GM04504 (cell line): ENCODE data around the gene ZRSR2.

Source experiments
- DNase-seq: peaks from one replicate; pipeline ENCODE4 v3.0.0-alpha.2; 2012; ENCODE audit warnings: low read depth

The ZRSR2 gene

GRCh38 chrX:15853586-15854079 is 63.3 kb downstream of the ZRSR2 start:
- DNase-seq, result no peak

GRCh38 chrX:15854080-15854655 is 63.9 kb downstream of the ZRSR2 start:
- DNase-seq, result peak; percentile 10

- peak; percentile 93 for DNase-seq
Observed at GRCh38 chrX:15854712-15855567, 64.7 kb downstream of the ZRSR2 start, which contains the start of gene AP1S2. AP1S2 (minus strand) TSS chrX:15854813; CDS start chrX:15852524, 2,289 bp downstream.

DNA sequence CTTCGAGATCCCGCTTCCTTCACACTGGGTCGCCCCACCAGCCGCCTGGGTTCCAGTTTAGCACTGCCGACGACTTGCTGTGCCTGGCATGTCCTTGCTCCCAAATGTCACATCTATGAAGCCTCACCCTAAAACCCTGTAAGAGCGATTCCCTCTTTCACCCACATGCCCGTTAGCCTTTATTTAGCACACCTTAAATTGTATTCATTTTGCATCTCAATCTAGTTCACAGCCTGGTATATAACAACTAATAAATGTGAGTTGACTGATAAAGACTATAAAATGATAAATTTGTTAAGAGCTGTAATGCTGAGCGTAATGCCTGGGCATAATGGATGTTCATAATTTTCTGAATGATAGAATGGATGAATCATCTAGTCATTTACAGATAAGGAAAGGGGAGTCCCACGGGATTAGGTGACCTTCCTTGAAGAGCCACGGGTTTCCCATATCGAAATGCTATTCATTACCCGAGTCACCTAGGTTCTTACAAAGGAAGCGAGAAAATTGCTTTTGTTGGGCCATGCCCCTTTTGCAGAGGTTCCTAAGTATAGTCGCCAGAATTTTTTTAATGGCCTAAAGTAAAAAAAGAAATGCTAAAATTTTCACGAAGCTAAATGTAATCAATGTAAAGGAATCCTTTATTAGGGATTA is 65.4 kb downstream of the ZRSR2 start:
- no peak for DNase-seq

- DNase-seq, result no peak
Observed at GRCh38 chrX:15856222-15856587, 65.9 kb downstream of the ZRSR2 start.

DNA sequence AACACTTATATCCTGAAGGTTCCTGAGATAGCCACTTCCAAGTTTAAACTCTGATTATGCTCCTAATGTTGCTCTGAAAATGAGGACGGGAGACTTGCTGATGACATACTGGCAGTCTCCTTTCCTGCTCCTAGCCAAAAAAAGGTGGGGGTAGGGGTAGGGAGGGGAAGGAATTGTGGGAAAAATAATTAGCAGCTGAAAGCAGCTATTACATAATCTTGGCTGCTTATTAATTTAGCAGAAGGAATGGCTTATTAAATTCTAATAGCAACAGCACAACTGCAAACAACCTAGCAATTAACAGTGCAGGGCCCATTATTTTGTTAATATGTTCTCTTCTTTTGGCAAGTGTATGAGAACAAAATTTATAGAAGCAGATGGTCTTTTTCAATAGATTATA is 66.4 kb downstream of the ZRSR2 start:
- DNase-seq, result no peak

DNA sequence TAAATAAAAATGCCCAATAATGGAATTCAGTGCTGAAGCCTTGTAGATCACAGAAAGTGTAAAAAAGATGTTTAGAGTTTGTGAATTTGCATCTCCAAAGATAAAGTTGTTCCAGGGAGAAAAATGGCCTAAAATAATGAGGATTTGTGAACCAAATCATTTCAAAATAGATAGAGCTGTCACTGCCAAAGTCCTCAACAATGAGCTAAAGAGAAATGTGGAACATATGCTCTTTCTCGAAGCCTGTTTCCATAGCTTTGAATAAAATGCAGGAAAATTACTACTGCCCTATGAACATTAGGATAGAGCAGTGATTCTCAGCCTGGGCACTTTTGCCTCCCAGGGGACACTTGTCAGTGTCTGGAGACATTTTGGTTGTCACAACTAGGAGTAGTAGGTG is 67.8 kb downstream of the ZRSR2 start:
- DNase-seq, result no peak

GRCh38 chrX:15860921-15861320 is 70.6 kb downstream of the ZRSR2 start:
- no peak for DNase-seq

GRCh38 chrX:15864023-15864422 is 73.7 kb downstream of the ZRSR2 start:
- no peak for DNase-seq

DNA sequence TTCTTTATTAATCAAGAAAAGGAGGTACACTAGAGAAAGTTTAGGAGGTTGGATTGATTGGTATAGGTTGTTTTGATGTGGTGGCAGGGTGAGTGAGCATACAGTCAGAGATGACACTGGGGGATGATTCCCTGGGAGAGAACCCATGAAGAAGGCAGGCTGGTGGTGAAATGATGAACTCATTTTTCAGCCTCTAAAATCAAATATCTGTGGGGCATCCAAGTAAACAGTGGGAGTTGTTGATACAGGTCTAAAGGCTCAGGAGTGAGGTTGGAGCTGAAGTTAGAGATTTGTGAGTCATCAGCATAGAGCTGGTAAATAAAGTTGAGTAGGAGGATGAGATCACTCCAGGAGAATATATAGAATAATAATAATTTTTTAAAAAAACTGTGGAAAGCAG is 74.3 kb downstream of the ZRSR2 start:
- DNase-seq, result no peak

DNA sequence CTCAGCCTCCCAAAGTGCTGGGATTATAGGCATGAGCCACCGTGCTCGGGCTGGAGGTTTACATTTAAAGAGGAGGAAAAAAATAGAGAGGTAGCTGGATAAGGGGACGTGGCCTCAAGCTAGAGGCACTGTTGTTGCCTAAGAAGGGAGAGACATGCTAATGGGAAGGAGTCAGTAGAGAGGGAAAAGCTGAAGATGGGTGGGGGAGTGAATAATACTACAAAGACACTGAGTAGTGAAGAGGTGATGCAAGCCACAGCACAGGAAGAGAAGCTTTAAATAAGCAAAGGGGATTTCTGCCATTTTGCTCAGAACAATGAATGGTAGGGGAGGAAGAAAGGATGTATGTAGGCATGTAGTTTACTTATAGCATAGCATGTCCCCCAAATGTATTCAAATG is 75.9 kb downstream of the ZRSR2 start:
- no peak for DNase-seq

DNA sequence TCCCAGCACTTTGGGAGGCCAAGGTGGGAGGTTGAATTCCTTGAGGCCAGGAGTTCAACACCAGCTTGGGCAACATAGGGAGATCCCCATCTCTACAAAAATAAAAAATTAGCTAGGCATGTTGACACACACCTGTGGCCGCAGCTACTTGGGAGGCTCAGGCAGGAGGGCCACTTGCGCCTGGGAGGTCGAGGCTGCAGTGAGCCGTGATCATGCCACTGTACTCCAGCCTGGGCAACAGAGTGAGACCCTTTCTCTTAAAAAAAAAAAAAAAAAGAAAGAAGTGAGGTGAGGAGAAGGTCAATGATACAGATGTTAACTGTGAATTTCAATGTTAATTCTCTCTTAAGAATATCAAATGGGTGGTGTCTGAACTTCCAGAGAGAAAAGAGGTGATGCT is 79.4 kb downstream of the ZRSR2 start:
- no peak for DNase-seq

- no peak for DNase-seq
Observed at GRCh38 chrX:15870310-15870709, 80.0 kb downstream of the ZRSR2 start.
